ENCODE measurements around the gene TSPAN17.

DNA sequence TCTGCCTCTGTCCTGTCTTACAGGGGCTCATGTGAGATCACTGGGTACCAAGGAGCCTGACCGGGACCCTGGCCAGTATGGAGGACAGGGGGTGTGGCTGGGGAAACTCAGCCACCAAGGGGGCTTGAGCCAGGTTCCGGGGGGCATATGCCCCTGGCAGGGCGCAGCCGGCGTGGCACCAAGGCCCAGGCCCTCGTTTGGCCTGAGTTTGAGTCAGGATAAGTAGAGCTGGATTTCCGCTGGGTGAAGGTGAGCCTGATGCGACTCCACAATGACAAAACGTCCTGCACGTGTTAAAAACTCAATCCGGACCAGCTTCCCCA lies 616 bp upstream of the TSPAN17 start:
- TF ChIP-seq, protein P1, sequence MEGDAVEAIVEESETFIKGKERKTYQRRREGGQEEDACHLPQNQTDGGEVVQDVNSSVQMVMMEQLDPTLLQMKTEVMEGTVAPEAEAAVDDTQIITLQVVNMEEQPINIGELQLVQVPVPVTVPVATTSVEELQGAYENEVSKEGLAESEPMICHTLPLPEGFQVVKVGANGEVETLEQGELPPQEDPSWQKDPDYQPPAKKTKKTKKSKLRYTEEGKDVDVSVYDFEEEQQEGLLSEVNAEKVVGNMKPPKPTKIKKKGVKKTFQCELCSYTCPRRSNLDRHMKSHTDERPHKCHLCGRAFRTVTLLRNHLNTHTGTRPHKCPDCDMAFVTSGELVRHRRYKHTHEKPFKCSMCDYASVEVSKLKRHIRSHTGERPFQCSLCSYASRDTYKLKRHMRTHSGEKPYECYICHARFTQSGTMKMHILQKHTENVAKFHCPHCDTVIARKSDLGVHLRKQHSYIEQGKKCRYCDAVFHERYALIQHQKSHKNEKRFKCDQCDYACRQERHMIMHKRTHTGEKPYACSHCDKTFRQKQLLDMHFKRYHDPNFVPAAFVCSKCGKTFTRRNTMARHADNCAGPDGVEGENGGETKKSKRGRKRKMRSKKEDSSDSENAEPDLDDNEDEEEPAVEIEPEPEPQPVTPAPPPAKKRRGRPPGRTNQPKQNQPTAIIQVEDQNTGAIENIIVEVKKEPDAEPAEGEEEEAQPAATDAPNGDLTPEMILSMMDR (conservative IDR thresholded peaks at IDR 0.05): no peak
- TF ChIP-seq ZFX (IDR thresholded peaks at IDR 0.05): no peak
